IPS-18a (cell line): ENCODE measurements around the gene OR5P2.
"Not testable (repeated sequence)": the region's sequence is repeated elsewhere in the genome, so short reads cannot be mapped to it uniquely, and the experiment has no call there.

Experiments
- H3K27ac ChIP-seq: one replicate; pipeline ENCODE4 v1.5.1; 2013; ENCODE audit warnings: low read length
- H3K27me3 ChIP-seq: one replicate; pipeline ENCODE4 v1.6.1; 2013; ENCODE audit warnings: mild to moderate bottlenecking, low read length; ENCODE audit not compliant: control insufficient read depth, insufficient read depth
- H3K36me3 ChIP-seq: one replicate; pipeline ENCODE4 v1.6.1; 2013; ENCODE audit warnings: low read depth, low read length; ENCODE audit not compliant: control insufficient read depth
- H3K4me1 ChIP-seq: one replicate; pipeline ENCODE4 v1.6.1; 2013; ENCODE audit warnings: low read depth, low read length; ENCODE audit not compliant: control insufficient read depth
- H3K4me3 ChIP-seq: one replicate; pipeline ENCODE4 v1.5.1; 2013; ENCODE audit warnings: low read length
- H3K9ac ChIP-seq: one replicate; pipeline ENCODE4 v1.6.1; 2013; ENCODE audit warnings: mild to moderate bottlenecking, low read length, moderate library complexity
- H3K9me3 ChIP-seq: one replicate; pipeline ENCODE4 v1.6.1; 2013; ENCODE audit warnings: low read depth, low read length; ENCODE audit not compliant: control insufficient read depth

Gene OR5P2

GRCh38 chr11:7796842-7797241 lies at the start of gene OR5P2:
TSS of gene OR5P2 (minus strand) at chr11:7796942. CDS start at chr11:7796942, 0 bp downstream.
- Histone ChIP-seq H3K27me3 (no peaks in the 10 kb centered on the region), H3K9me3 (no peaks in the 10 kb centered on the region), H3K4me3 (no peak within 1 kb of the TSS), H3K4me1 (no peaks in the 10 kb centered on the region), H3K9ac (no peak within 1 kb of the TSS), H3K27ac (no peak within 1 kb of the TSS), H3K36me3 (no peaks in the 10 kb centered on the region)

- Histone ChIP-seq H3K9ac (no peak overlapping the region), H3K36me3 (no peaks in the 10 kb centered on the region), H3K4me3 (no peak overlapping the region), H3K9me3 (no peaks in the 10 kb centered on the region), H3K27me3 (no peaks in the 10 kb centered on the region), H3K4me1 (no peaks in the 10 kb centered on the region), H3K27ac (no peak overlapping the region)
Observed at GRCh38 chr11:7846003-7846402, 49.3 kb upstream of the OR5P2 start.

GRCh38 chr11:7844986-7845385 lies 48.2 kb upstream of the OR5P2 start:
- H3K4me3 ChIP-seq = no peak overlapping the region
- H3K9me3 ChIP-seq = no peaks in the 10 kb centered on the region
- H3K27ac ChIP-seq = no peak overlapping the region
- no peaks in the 10 kb centered on the region for H3K36me3 ChIP-seq
- H3K27me3 ChIP-seq = no peaks in the 10 kb centered on the region
- H3K9ac ChIP-seq = no peak overlapping the region
- no peaks in the 10 kb centered on the region for H3K4me1 ChIP-seq

GRCh38 chr11:7844521-7844920 lies 47.8 kb upstream of the OR5P2 start:
- H3K27ac ChIP-seq = no peak overlapping the region

GRCh38 chr11:7840578-7840977 lies 43.8 kb upstream of the OR5P2 start:
- H3K9ac ChIP-seq = no peak overlapping the region
- no peak overlapping the region for H3K4me3 ChIP-seq
- H3K9me3 ChIP-seq = no peaks in the 10 kb centered on the region
- H3K27me3 ChIP-seq = no peaks in the 10 kb centered on the region
- no peaks in the 10 kb centered on the region for H3K4me1 ChIP-seq
- no peak overlapping the region for H3K27ac ChIP-seq
- H3K36me3 ChIP-seq = no peaks in the 10 kb centered on the region

More at GRCh38 chr11:7844521-7844920, 47.8 kb upstream of the OR5P2 start:
- no peaks in the 10 kb centered on the region for H3K36me3 ChIP-seq
- H3K4me3 ChIP-seq = no peak overlapping the region
- H3K27me3 ChIP-seq = no peaks in the 10 kb centered on the region
- no peaks in the 10 kb centered on the region for H3K4me1 ChIP-seq
- H3K9ac ChIP-seq = no peak overlapping the region
- H3K9me3 ChIP-seq = no peaks in the 10 kb centered on the region

GRCh38 chr11:7833527-7833926 lies 36.8 kb upstream of the OR5P2 start:
- Histone ChIP-seq H3K27ac (no peak overlapping the region), H3K9me3 (no peaks in the 10 kb centered on the region), H3K27me3 (no peaks in the 10 kb centered on the region), H3K36me3 (no peaks in the 10 kb centered on the region), H3K4me1 (no peaks in the 10 kb centered on the region), H3K4me3 (no peak overlapping the region), H3K9ac (no peak overlapping the region)

GRCh38 chr11:7830740-7831139 lies 34.0 kb upstream of the OR5P2 start, which contains the start of gene OR5P3:
TSS of gene OR5P3 (minus strand) at chr11:7830840.
- Histone ChIP-seq H3K4me1 (no peaks in the 10 kb centered on the region), H3K9me3 (no peaks in the 10 kb centered on the region), H3K36me3 (no peaks in the 10 kb centered on the region), H3K27me3 (no peaks in the 10 kb centered on the region), H3K27ac (no peak within 1 kb of the TSS), H3K4me3 (no peak within 1 kb of the TSS), H3K9ac (no peak within 1 kb of the TSS)

GRCh38 chr11:7826324-7826723 lies 29.6 kb upstream of the OR5P2 start:
- H3K9me3 ChIP-seq = no peaks in the 10 kb centered on the region
- H3K9ac ChIP-seq = no peak overlapping the region
- H3K27ac ChIP-seq = no peak overlapping the region
- H3K36me3 ChIP-seq = no peaks in the 10 kb centered on the region
- H3K4me3 ChIP-seq = no peak overlapping the region
- no peaks in the 10 kb centered on the region for H3K4me1 ChIP-seq
- H3K27me3 ChIP-seq = no peaks in the 10 kb centered on the region

- not testable (repeated sequence) for H3K9ac ChIP-seq, H3K36me3 ChIP-seq, H3K4me3 ChIP-seq, H3K27me3 ChIP-seq, H3K4me1 ChIP-seq, H3K27ac ChIP-seq
- peaks cover 16% of the 10 kb centered on the region for H3K9me3 ChIP-seq
Observed at GRCh38 chr11:7820417-7820816, 23.7 kb upstream of the OR5P2 start.

- not testable (repeated sequence) for H3K27ac ChIP-seq, H3K4me3 ChIP-seq, H3K4me1 ChIP-seq, H3K27me3 ChIP-seq, H3K9ac ChIP-seq, H3K36me3 ChIP-seq
- peaks cover 16% of the 10 kb centered on the region for H3K9me3 ChIP-seq
Observed at GRCh38 chr11:7814897-7815296, 18.2 kb upstream of the OR5P2 start.

GRCh38 chr11:7810301-7810700 lies 13.6 kb upstream of the OR5P2 start:
- not testable (repeated sequence) for H3K27ac ChIP-seq, H3K4me1 ChIP-seq, H3K27me3 ChIP-seq, H3K9ac ChIP-seq, H3K9me3 ChIP-seq, H3K4me3 ChIP-seq, H3K36me3 ChIP-seq

GRCh38 chr11:7793233-7793632 lies 3.5 kb downstream of the OR5P2 start:
- H3K4me1 ChIP-seq = no peaks in the 10 kb centered on the region
- no peak overlapping the region for H3K27ac ChIP-seq
- no peaks in the 10 kb centered on the region for H3K27me3 ChIP-seq
- H3K9ac ChIP-seq = no peak overlapping the region
- H3K36me3 ChIP-seq = no peaks in the 10 kb centered on the region
- H3K9me3 ChIP-seq = no peaks in the 10 kb centered on the region
- no peak overlapping the region for H3K4me3 ChIP-seq
